T-helper 2 cell treated with Interferon-gamma antibody and Interleukin-4, amounts not matched to agents 5 μg/mL and 100 μg/mL, for 36 hours (primary cell): ENCODE data around the gene CASZ1.

Source experiments
- DNase-seq: peaks from one replicate; pipeline ENCODE4 v3.0.0; 2021; ENCODE audit warnings: low spot score
- H3K27ac Mint-ChIP-seq: one replicate; pipeline ENCODE4 v1.8.0; 2021; ENCODE audit warnings: mild to moderate bottlenecking, mixed read lengths
- H3K27me3 Mint-ChIP-seq: one replicate; pipeline ENCODE4 v1.8.0; 2021; ENCODE audit warnings: low read depth, mixed read lengths
- H3K36me3 Mint-ChIP-seq: one replicate; pipeline ENCODE4 v1.8.0; 2021; ENCODE audit warnings: low read depth, mixed read lengths
- H3K4me1 Mint-ChIP-seq: one replicate; pipeline ENCODE4 v1.8.0; 2021; ENCODE audit warnings: low read depth, mixed read lengths
- H3K4me3 Mint-ChIP-seq: one replicate; pipeline ENCODE4 v1.8.0; 2022; ENCODE audit warnings: mild to moderate bottlenecking, moderate library complexity, mixed read lengths
- H3K9me3 Mint-ChIP-seq: one replicate; pipeline ENCODE4 v1.8.0; 2021; ENCODE audit warnings: mixed read lengths

CASZ1 gene

GRCh38 chr1:10593750-10594149 lies 202.7 kb downstream of the CASZ1 start:
- H3K4me1 Mint-ChIP-seq: peaks cover 4% of the 10 kb centered on the region
- H3K4me3 Mint-ChIP-seq: no peak overlapping the region
- no peak overlapping the region for H3K27ac Mint-ChIP-seq
- no peaks in the 10 kb centered on the region for H3K36me3 Mint-ChIP-seq
- no peaks in the 10 kb centered on the region for H3K27me3 Mint-ChIP-seq
- no peak for DNase-seq
- H3K9me3 Mint-ChIP-seq: no peaks in the 10 kb centered on the region

DNA sequence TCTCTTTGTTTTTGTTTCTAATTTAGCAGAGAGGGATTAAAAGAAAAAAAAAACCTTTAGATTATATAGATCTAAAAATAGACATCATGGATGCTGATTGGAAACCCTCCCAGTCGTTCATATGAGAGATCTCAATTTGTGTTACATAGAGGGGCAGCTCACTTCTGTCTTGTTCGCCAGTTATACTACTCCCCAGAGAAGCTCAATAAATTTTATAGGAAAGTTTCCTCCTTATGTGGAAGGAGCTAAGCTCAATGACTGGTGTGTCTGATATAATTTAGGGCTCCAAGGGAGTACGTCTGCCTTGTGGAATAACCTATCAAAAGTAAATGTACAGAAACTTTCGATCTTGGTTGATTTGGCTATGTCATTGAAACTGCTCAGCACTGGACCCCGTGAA lies 204.1 kb downstream of the CASZ1 start:
- Mint-ChIP-seq H3K27me3 (no peaks in the 10 kb centered on the region), H3K27ac (no peak overlapping the region), H3K4me3 (no peak overlapping the region), H3K36me3 (no peaks in the 10 kb centered on the region), H3K4me1 (peaks cover 4% of the 10 kb centered on the region), H3K9me3 (no peaks in the 10 kb centered on the region)
- DNase-seq: no peak

GRCh38 chr1:10591010-10591409 lies 205.4 kb downstream of the CASZ1 start:
- H3K9me3 Mint-ChIP-seq: no peaks in the 10 kb centered on the region
- no peak overlapping the region for H3K4me3 Mint-ChIP-seq
- no peak overlapping the region for H3K27ac Mint-ChIP-seq
- no peaks in the 10 kb centered on the region for H3K36me3 Mint-ChIP-seq
- H3K27me3 Mint-ChIP-seq: no peaks in the 10 kb centered on the region
- H3K4me1 Mint-ChIP-seq: peaks cover 4% of the 10 kb centered on the region
- no peak for DNase-seq

DNA sequence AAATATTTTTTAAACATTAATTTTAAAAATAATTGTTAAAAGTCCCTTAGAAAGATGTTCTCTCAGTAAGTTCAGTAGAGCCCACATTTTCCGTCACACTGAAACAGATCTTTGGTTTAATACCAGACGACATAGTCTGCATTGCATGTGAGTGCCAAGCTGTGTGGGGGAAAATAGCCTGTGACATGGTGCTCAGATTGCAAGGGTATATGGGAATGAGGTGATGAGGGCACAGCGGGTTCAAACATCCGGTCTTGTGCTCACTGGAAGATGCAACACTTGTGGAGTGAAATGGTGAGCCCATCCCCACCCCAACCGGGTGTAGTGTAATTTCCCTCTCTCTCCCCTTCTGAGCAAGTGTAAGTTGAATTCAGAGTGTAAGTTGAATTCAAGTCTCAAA lies 207.4 kb downstream of the CASZ1 start:
- H3K4me3 Mint-ChIP-seq: no peak overlapping the region
- H3K9me3 Mint-ChIP-seq: no peaks in the 10 kb centered on the region
- H3K27me3 Mint-ChIP-seq: no peaks in the 10 kb centered on the region
- H3K4me1 Mint-ChIP-seq: peaks cover 4% of the 10 kb centered on the region
- DNase-seq: no peak
- no peaks in the 10 kb centered on the region for H3K36me3 Mint-ChIP-seq
- no peak overlapping the region for H3K27ac Mint-ChIP-seq

DNA sequence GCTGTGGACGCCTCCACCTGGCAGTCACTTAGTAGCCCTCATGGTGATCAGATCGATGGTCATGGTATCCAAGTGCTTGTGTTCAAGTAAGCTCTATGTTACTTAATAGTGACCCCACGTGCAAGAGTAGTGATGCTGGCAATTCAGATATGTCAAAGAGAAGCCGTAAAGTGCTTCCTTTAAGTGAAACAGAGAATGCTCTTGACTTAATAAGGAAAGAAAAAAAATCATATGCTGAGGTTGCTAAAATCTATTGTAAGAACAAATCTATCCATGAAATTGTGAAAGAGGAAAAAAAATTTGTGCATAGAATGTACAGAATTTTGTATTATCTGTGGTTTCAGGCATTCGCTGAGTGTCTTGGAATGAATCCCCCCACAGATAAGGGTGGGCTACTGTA lies 207.8 kb downstream of the CASZ1 start:
- Mint-ChIP-seq H3K9me3 (no peaks in the 10 kb centered on the region), H3K4me3 (no peak overlapping the region), H3K27me3 (no peaks in the 10 kb centered on the region), H3K36me3 (peaks cover 2% of the 10 kb centered on the region), H3K27ac (no peak overlapping the region), H3K4me1 (peaks cover 8% of the 10 kb centered on the region)
- no peak for DNase-seq
